Measurements from ENCODE around the gene SVOP.
"Not testable (repeated sequence)": the region's sequence is repeated elsewhere in the genome, so short reads cannot be mapped to it uniquely, and the experiment has no call there.

SVOP gene

GRCh38 chr12:109033239-109034196 is 12.7 kb upstream of the SVOP start:
- no peaks in the 10 kb centered on the region for H4K20me1 ChIP-seq (ENCODE audit: low read depth, low read length)
- H3K79me2 ChIP-seq (ENCODE audit: insufficient read depth, low read length): no peaks in the 10 kb centered on the region
- no peaks in the 10 kb centered on the region for H3K9me3 ChIP-seq (ENCODE audit: insufficient read depth, low read length)
- H3F3A ChIP-seq (ENCODE audit: insufficient read depth): no peaks in the 10 kb centered on the region
- no peaks in the 10 kb centered on the region for H3K27me3 ChIP-seq (ENCODE audit: low read length)
- no peaks in the 10 kb centered on the region for H3K9me2 ChIP-seq (replicated peaks; ENCODE audit: insufficient read depth, low read length)
- H3K9ac ChIP-seq (ENCODE audit: low read length): no peak overlapping the region
- TF ChIP-seq EZH2phosphoT487 (conservative IDR thresholded peaks at IDR 0.05; ENCODE audit: low read length): no peak
- no peak for TF ChIP-seq CTCF (IDR thresholded peaks at IDR 0.05; ENCODE audit: insufficient read depth, low read length, poor library complexity, severe bottlenecking)
- no peak overlapping the region for H3K27ac ChIP-seq (ENCODE audit: low read depth, low read length)
- H3K36me3 ChIP-seq (ENCODE audit: low read length): no peaks in the 10 kb centered on the region
- no peak overlapping the region for H3K4me2 ChIP-seq (ENCODE audit: low read depth, low read length, poor library complexity, severe bottlenecking)
- H2AFZ ChIP-seq (ENCODE audit: low read depth, low read length, severe bottlenecking): no peak overlapping the region
- no peak overlapping the region for H3K4me3 ChIP-seq (ENCODE audit: insufficient read depth, low read length, poor library complexity, severe bottlenecking)

GRCh38 chr12:109029411-109029810 is 8.5 kb upstream of the SVOP start:
- Histone ChIP-seq H2AFZ (ENCODE audit: low read depth, low read length, severe bottlenecking) (no peak overlapping the region), H3K9me3 (ENCODE audit: insufficient read depth, low read length) (no peaks in the 10 kb centered on the region), H3K4me2 (ENCODE audit: low read depth, low read length, poor library complexity, severe bottlenecking) (no peak overlapping the region), H3K27ac (ENCODE audit: low read depth, low read length) (no peak overlapping the region), H3K79me2 (ENCODE audit: insufficient read depth, low read length) (no peaks in the 10 kb centered on the region), H3K9me2 (replicated peaks; ENCODE audit: insufficient read depth, low read length) (no peaks in the 10 kb centered on the region), H3F3A (ENCODE audit: insufficient read depth) (no peaks in the 10 kb centered on the region), H3K27me3 (ENCODE audit: low read length) (no peaks in the 10 kb centered on the region), H4K20me1 (ENCODE audit: low read depth, low read length) (no peaks in the 10 kb centered on the region), H3K36me3 (ENCODE audit: low read length) (no peaks in the 10 kb centered on the region), H3K4me3 (ENCODE audit: insufficient read depth, low read length, poor library complexity, severe bottlenecking) (no peak overlapping the region), H3K9ac (ENCODE audit: low read length) (no peak overlapping the region)
- TF ChIP-seq EZH2phosphoT487 (conservative IDR thresholded peaks at IDR 0.05; ENCODE audit: low read length) (no peak), CTCF (IDR thresholded peaks at IDR 0.05; ENCODE audit: insufficient read depth, low read length, poor library complexity, severe bottlenecking) (no peak)

GRCh38 chr12:109028624-109029023 is 7.8 kb upstream of the SVOP start:
- not testable (repeated sequence) for H3K4me2 ChIP-seq (ENCODE audit: low read depth, low read length, poor library complexity, severe bottlenecking); H3K79me2 ChIP-seq (ENCODE audit: insufficient read depth, low read length); H3K27ac ChIP-seq (ENCODE audit: low read depth, low read length); H3K27me3 ChIP-seq (ENCODE audit: low read length); H3K4me3 ChIP-seq (ENCODE audit: insufficient read depth, low read length, poor library complexity, severe bottlenecking); H3F3A ChIP-seq (ENCODE audit: insufficient read depth); H3K36me3 ChIP-seq (ENCODE audit: low read length); H3K9me2 ChIP-seq (replicated peaks; ENCODE audit: insufficient read depth, low read length); H2AFZ ChIP-seq (ENCODE audit: low read depth, low read length, severe bottlenecking); H4K20me1 ChIP-seq (ENCODE audit: low read depth, low read length); H3K9me3 ChIP-seq (ENCODE audit: insufficient read depth, low read length); H3K9ac ChIP-seq (ENCODE audit: low read length)

- TF ChIP-seq CTCF (IDR thresholded peaks at IDR 0.05; ENCODE audit: insufficient read depth, low read length, poor library complexity, severe bottlenecking) (no peak), EZH2phosphoT487 (conservative IDR thresholded peaks at IDR 0.05; ENCODE audit: low read length) (no peak)
- no peaks in the 10 kb centered on the region for H3K27me3 ChIP-seq (ENCODE audit: low read length)
- no peaks in the 10 kb centered on the region for H3K9me2 ChIP-seq (replicated peaks; ENCODE audit: insufficient read depth, low read length)
- H4K20me1 ChIP-seq (ENCODE audit: low read depth, low read length): no peaks in the 10 kb centered on the region
- H3K9ac ChIP-seq (ENCODE audit: low read length): no peak overlapping the region
- no peaks in the 10 kb centered on the region for H3F3A ChIP-seq (ENCODE audit: insufficient read depth)
- H2AFZ ChIP-seq (ENCODE audit: low read depth, low read length, severe bottlenecking): no peak overlapping the region
- no peaks in the 10 kb centered on the region for H3K79me2 ChIP-seq (ENCODE audit: insufficient read depth, low read length)
- H3K4me3 ChIP-seq (ENCODE audit: insufficient read depth, low read length, poor library complexity, severe bottlenecking): no peak overlapping the region
- H3K27ac ChIP-seq (ENCODE audit: low read depth, low read length): no peak overlapping the region
- H3K4me2 ChIP-seq (ENCODE audit: low read depth, low read length, poor library complexity, severe bottlenecking): no peak overlapping the region
- no peaks in the 10 kb centered on the region for H3K9me3 ChIP-seq (ENCODE audit: insufficient read depth, low read length)
- H3K36me3 ChIP-seq (ENCODE audit: low read length): no peaks in the 10 kb centered on the region
Observed at GRCh38 chr12:109027767-109028166, 6.9 kb upstream of the SVOP start.

All from SU-DHL-6 (cell line).